Measurements from ENCODE around the gene ZNF646.

Gene ZNF646

DNA sequence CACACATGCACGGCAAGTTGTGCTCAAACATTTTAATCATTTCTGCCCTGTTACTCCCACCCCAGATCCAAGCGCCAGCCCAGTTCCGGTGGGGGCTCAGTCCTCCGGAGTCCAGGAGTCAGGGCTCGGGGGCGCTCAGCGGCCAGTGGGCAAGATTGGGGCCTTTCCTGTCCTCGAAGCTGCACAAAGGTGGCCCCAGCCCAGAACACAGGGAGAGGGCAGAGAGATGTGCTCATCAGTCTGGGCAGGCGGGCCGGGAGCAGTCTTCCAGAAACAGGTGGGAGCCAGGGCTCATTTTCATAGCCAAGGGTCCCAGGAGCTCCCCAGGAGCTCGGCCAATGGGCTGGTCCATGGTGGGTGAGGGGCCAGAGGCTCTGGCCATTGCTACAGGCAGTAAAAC, 57.2 kb downstream of the ZNF646 start:
- no peak overlapping the region for H2BK5ac ChIP-seq (ENCODE audit: low read length)
- H3K9ac ChIP-seq (ENCODE audit: low read depth, low read length, poor library complexity): no peak overlapping the region
- H3K18ac ChIP-seq (ENCODE audit: low read length): no peak overlapping the region
- no peak for DNase-seq (ENCODE audit: low spot score)
- no peak overlapping the region for H4K91ac ChIP-seq (ENCODE audit: low read depth, low read length, poor library complexity)
- no peak overlapping the region for H3K4ac ChIP-seq (ENCODE audit: low read length)
- WGBS, 2 donors (ENCODE audit: extremely low coverage in 2 of 2, insufficient read length in 2 of 2, insufficient replicate concordance in 1 of 2): no CpG with 5 or more reads among the region's 11 CpGs
- H3K14ac ChIP-seq (ENCODE audit: low read length): no peak overlapping the region
- H2AFZ ChIP-seq (ENCODE audit: low read length): no peak overlapping the region
- peaks cover 0 to 3% (median 0%) of the 10 kb centered on the region in 3 experiments for H3K27me3 ChIP-seq (ENCODE audit: control insufficient read depth in 3 of 3, insufficient read depth in 3 of 3, low read depth in 1 of 3, low read length in 3 of 3)
- H2BK12ac ChIP-seq (ENCODE audit: low read length): no peak overlapping the region
- H3K79me1 ChIP-seq (ENCODE audit: low read depth, low read length): peaks cover 2% of the 10 kb centered on the region
- peaks cover 14 to 15% of the 10 kb centered on the region in 2 donors for H3K4me1 ChIP-seq (ENCODE audit: control insufficient read depth in 2 of 2, insufficient read depth in 1 of 2, low read depth in 1 of 2, low read length in 2 of 2)
- no peak overlapping the region for H2BK15ac ChIP-seq (ENCODE audit: low read length)
- H2BK120ac ChIP-seq (ENCODE audit: low read depth, low read length): no peak overlapping the region
- no peak overlapping the region for H3K4me3 ChIP-seq (ENCODE audit: low read length in 2 of 2)
- H3K4me2 ChIP-seq (ENCODE audit: insufficient read depth, low read length, poor library complexity, severe bottlenecking): no peak overlapping the region
- no peaks in the 10 kb centered on the region for H3K9me3 ChIP-seq (replicated peaks in 1 of 2; ENCODE audit: control insufficient read depth in 2 of 2, insufficient read depth in 1 of 2, low read depth in 1 of 2, low read length in 2 of 2)
- H3K23ac ChIP-seq (ENCODE audit: low read depth, low read length, poor library complexity): no peak overlapping the region
- H3K36me3 ChIP-seq (replicated peaks in 1 of 2; ENCODE audit: control insufficient read depth in 2 of 2, insufficient read depth in 2 of 2, low read length in 2 of 2): peaks cover 29 to 57% of the 10 kb centered on the region in 2 donors
- H2AK5ac ChIP-seq (ENCODE audit: low read depth, low read length): no peak overlapping the region
- no peak overlapping the region for H4K8ac ChIP-seq (ENCODE audit: low read depth, low read length)
- no peak overlapping the region for H3K27ac ChIP-seq (replicated peaks; ENCODE audit: low read length)

- no peak overlapping the region for H3K27ac ChIP-seq (replicated peaks; ENCODE audit: low read length)
- no CpG with 5 or more reads among the region's 5 CpGs for WGBS, 2 donors (ENCODE audit: extremely low coverage in 2 of 2, insufficient read length in 2 of 2, insufficient replicate concordance in 1 of 2)
- H4K91ac ChIP-seq (ENCODE audit: low read depth, low read length, poor library complexity): no peak overlapping the region
- H2BK120ac ChIP-seq (ENCODE audit: low read depth, low read length): no peak overlapping the region
- no peak overlapping the region for H2BK12ac ChIP-seq (ENCODE audit: low read length)
- H2BK5ac ChIP-seq (ENCODE audit: low read length): no peak overlapping the region
- no peak overlapping the region for H3K4me3 ChIP-seq (ENCODE audit: low read length in 2 of 2)
- H2AK5ac ChIP-seq (ENCODE audit: low read depth, low read length): no peak overlapping the region
- H3K79me1 ChIP-seq (ENCODE audit: low read depth, low read length): peaks cover 2% of the 10 kb centered on the region
- no peak overlapping the region for H3K18ac ChIP-seq (ENCODE audit: low read length)
- peaks cover 28 to 54% of the 10 kb centered on the region in 2 donors for H3K36me3 ChIP-seq (replicated peaks in 1 of 2; ENCODE audit: control insufficient read depth in 2 of 2, insufficient read depth in 2 of 2, low read length in 2 of 2)
- peak overlapping the region; percentile 52 for H3K23ac ChIP-seq (ENCODE audit: low read depth, low read length, poor library complexity)
- H2BK15ac ChIP-seq (ENCODE audit: low read length): no peak overlapping the region
- H4K8ac ChIP-seq (ENCODE audit: low read depth, low read length): no peak overlapping the region
- peaks cover 14 to 15% of the 10 kb centered on the region in 2 donors for H3K4me1 ChIP-seq (ENCODE audit: control insufficient read depth in 2 of 2, insufficient read depth in 1 of 2, low read depth in 1 of 2, low read length in 2 of 2)
- no peak overlapping the region for H3K4me2 ChIP-seq (ENCODE audit: insufficient read depth, low read length, poor library complexity, severe bottlenecking)
- H3K27me3 ChIP-seq (ENCODE audit: control insufficient read depth in 3 of 3, insufficient read depth in 3 of 3, low read depth in 1 of 3, low read length in 3 of 3): peaks cover 0 to 3% (median 0%) of the 10 kb centered on the region in 3 experiments
- no peak overlapping the region for H2AFZ ChIP-seq (ENCODE audit: low read length)
- no peak overlapping the region for H3K9ac ChIP-seq (ENCODE audit: low read depth, low read length, poor library complexity)
- no peaks in the 10 kb centered on the region for H3K9me3 ChIP-seq (replicated peaks in 1 of 2; ENCODE audit: control insufficient read depth in 2 of 2, insufficient read depth in 1 of 2, low read depth in 1 of 2, low read length in 2 of 2)
- no peak for DNase-seq (ENCODE audit: low spot score)
- H3K4ac ChIP-seq (ENCODE audit: low read length): no peak overlapping the region
- H3K14ac ChIP-seq (ENCODE audit: low read length): no peak overlapping the region
Observed at GRCh38 chr16:31131841-31132271, 57.6 kb downstream of the ZNF646 start.

GRCh38 chr16:31132303-31132979, 58.2 kb downstream of the ZNF646 start:
- H3K18ac ChIP-seq (ENCODE audit: low read length): no peak overlapping the region
- H3K4ac ChIP-seq (ENCODE audit: low read length): no peak overlapping the region
- peaks cover 0 to 3% (median 0%) of the 10 kb centered on the region in 3 experiments for H3K27me3 ChIP-seq (ENCODE audit: control insufficient read depth in 3 of 3, insufficient read depth in 3 of 3, low read depth in 1 of 3, low read length in 3 of 3)
- no peak overlapping the region for H3K14ac ChIP-seq (ENCODE audit: low read length)
- H2BK5ac ChIP-seq (ENCODE audit: low read length): no peak overlapping the region
- no peak overlapping the region for H4K8ac ChIP-seq (ENCODE audit: low read depth, low read length)
- no peak overlapping the region for H3K4me2 ChIP-seq (ENCODE audit: insufficient read depth, low read length, poor library complexity, severe bottlenecking)
- H2BK120ac ChIP-seq (ENCODE audit: low read depth, low read length): no peak overlapping the region
- no CpG with 5 or more reads among the region's 20 CpGs for WGBS, 2 donors (ENCODE audit: extremely low coverage in 2 of 2, insufficient read length in 2 of 2, insufficient replicate concordance in 1 of 2)
- peaks cover 2% of the 10 kb centered on the region for H3K79me1 ChIP-seq (ENCODE audit: low read depth, low read length)
- H3K4me3 ChIP-seq (ENCODE audit: low read length in 2 of 2): no peak overlapping the region
- no peak overlapping the region for H4K91ac ChIP-seq (ENCODE audit: low read depth, low read length, poor library complexity)
- H3K4me1 ChIP-seq (ENCODE audit: control insufficient read depth in 2 of 2, insufficient read depth in 1 of 2, low read depth in 1 of 2, low read length in 2 of 2): peaks cover 14 to 15% of the 10 kb centered on the region in 2 donors
- no peak overlapping the region for H2AK5ac ChIP-seq (ENCODE audit: low read depth, low read length)
- H2AFZ ChIP-seq (ENCODE audit: low read length): no peak overlapping the region
- peaks cover 23 to 48% of the 10 kb centered on the region in 2 donors for H3K36me3 ChIP-seq (replicated peaks in 1 of 2; ENCODE audit: control insufficient read depth in 2 of 2, insufficient read depth in 2 of 2, low read length in 2 of 2)
- peak overlapping the region; percentile 52 for H3K23ac ChIP-seq (ENCODE audit: low read depth, low read length, poor library complexity)
- H3K9me3 ChIP-seq (replicated peaks in 1 of 2; ENCODE audit: control insufficient read depth in 2 of 2, insufficient read depth in 1 of 2, low read depth in 1 of 2, low read length in 2 of 2): no peaks in the 10 kb centered on the region
- H2BK12ac ChIP-seq (ENCODE audit: low read length): no peak overlapping the region
- H3K9ac ChIP-seq (ENCODE audit: low read depth, low read length, poor library complexity): no peak overlapping the region
- H3K27ac ChIP-seq (replicated peaks; ENCODE audit: low read length): no peak overlapping the region
- DNase-seq (ENCODE audit: low spot score): no peak
- H2BK15ac ChIP-seq (ENCODE audit: low read length): no peak overlapping the region

DNA sequence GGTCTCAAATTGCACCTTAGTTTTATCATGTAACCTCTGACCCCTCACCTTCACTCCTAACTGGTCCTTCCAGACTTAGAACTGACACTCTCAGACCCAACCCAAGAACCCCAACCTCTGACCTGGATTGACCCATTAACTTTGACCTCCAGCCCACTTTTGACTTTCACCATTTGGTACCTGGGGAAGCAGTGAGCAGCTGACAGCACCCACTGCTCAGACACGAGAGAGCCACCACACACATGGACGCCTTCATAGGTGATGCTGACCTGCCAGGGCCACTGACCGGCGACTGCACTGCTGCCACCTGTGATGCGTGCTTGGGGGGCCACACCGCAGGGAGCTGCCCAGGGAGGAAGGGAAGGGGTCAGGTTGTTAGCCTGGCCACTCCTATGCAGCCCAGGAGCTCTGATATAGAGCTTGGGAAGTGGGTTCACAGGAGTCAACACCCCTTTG, 58.9 kb downstream of the ZNF646 start:
- WGBS, 2 donors (ENCODE audit: extremely low coverage in 2 of 2, insufficient read length in 2 of 2, insufficient replicate concordance in 1 of 2): no CpG with 5 or more reads among the region's 6 CpGs
- Histone ChIP-seq H3K9me3 (replicated peaks in 1 of 2; ENCODE audit: control insufficient read depth in 2 of 2, insufficient read depth in 1 of 2, low read depth in 1 of 2, low read length in 2 of 2) (no peaks in the 10 kb centered on the region), H3K27ac (replicated peaks; ENCODE audit: low read length) (no peak overlapping the region), H3K36me3 (replicated peaks in 1 of 2; ENCODE audit: control insufficient read depth in 2 of 2, insufficient read depth in 2 of 2, low read length in 2 of 2) (peaks cover 17 to 43% of the 10 kb centered on the region in 2 donors), H3K23ac (ENCODE audit: low read depth, low read length, poor library complexity) (peak overlapping the region; percentile 77), H3K14ac (ENCODE audit: low read length) (no peak overlapping the region), H3K79me1 (ENCODE audit: low read depth, low read length) (peaks cover 2% of the 10 kb centered on the region), H3K4me2 (ENCODE audit: insufficient read depth, low read length, poor library complexity, severe bottlenecking) (no peak overlapping the region), H2AFZ (ENCODE audit: low read length) (no peak overlapping the region), H3K4ac (ENCODE audit: low read length) (no peak overlapping the region), H4K8ac (ENCODE audit: low read depth, low read length) (peak overlapping the region; percentile 48), H3K27me3 (ENCODE audit: control insufficient read depth in 3 of 3, insufficient read depth in 3 of 3, low read depth in 1 of 3, low read length in 3 of 3) (peaks cover 0 to 3% (median 0%) of the 10 kb centered on the region in 3 experiments), H3K9ac (ENCODE audit: low read depth, low read length, poor library complexity) (peak overlapping the region; percentile 15), H2BK12ac (ENCODE audit: low read length) (no peak overlapping the region), H2AK5ac (ENCODE audit: low read depth, low read length) (no peak overlapping the region), H3K18ac (ENCODE audit: low read length) (no peak overlapping the region), H3K4me1 (ENCODE audit: control insufficient read depth in 2 of 2, insufficient read depth in 1 of 2, low read depth in 1 of 2, low read length in 2 of 2) (peaks cover 14 to 15% of the 10 kb centered on the region in 2 donors), H4K91ac (ENCODE audit: low read depth, low read length, poor library complexity) (no peak overlapping the region), H2BK15ac (ENCODE audit: low read length) (no peak overlapping the region), H2BK120ac (ENCODE audit: low read depth, low read length) (no peak overlapping the region), H3K4me3 (ENCODE audit: low read length in 2 of 2) (no peak overlapping the region), H2BK5ac (ENCODE audit: low read length) (no peak overlapping the region)
- DNase-seq (ENCODE audit: low spot score): no peak
